ENCODE data around the gene CCM2. TPM values are rescaled to one million over a fixed set of nuclear protein-coding genes. Genes with fewer than 3 reads are reported as not detected.

The CCM2 gene
- polyA plus RNA-seq, 6 donors from 2014 or later, result 69.3 to 136 (median 77.3) TPM

DNA sequence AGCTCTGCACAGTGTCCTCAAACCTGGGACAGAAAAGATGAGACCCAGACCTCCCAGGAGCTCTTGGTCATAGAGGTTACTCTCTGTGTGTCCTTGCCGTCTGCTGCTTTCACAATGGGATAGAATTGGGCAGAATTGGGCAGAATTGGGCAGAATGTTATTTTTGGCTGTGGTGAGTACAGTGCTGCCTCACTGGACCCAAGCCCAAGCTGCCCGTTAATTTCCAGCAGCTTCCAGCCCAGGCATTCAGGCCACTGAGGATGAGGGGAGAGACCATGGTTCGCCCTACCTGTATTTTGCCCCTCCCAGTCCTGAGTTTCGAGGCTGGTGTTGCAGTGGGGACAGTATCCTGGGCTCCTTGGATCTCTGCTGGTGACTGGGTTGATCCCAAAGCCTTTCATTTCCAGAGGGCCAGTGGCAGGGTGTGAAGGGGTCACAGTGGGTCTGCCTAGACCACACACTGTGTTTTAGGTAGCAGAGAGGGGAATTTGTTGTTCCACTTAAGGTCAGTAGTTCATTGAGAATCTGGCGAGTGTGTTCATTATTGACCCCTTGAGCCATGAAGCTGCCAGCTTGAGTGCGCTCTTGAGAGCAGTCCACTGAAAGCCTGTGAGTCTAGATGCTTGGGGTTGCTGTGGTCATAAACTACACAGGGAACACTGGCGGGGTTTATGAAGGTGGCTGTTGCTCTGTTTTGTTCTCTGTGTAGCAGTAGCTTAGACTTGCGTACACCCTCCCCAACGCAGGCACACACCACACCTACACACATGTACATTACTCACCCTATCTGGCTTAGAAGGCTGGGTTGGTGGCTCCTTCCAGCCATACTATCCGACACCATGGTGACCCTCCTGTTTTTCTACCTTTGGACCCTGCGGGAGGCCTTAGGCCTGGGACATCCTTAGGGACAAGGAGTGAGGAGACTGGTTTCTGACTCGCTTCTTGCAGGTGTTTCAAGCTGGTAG, 65.3 kb downstream of the CCM2 start:
- no peaks in the 10 kb centered on the region for H3K27me3 Mint-ChIP-seq
- peaks cover 10 to 34% of the 10 kb centered on the region in 2 donors for H3K36me3 Mint-ChIP-seq
- H3K27ac Mint-ChIP-seq, result peak overlapping the region in 3 of 6 donors; percentile 7 to 21 (median 11)
- H3K4me1 Mint-ChIP-seq, result peaks cover 29 to 59% (median 47%) of the 10 kb centered on the region in 3 donors
- no peak overlapping the region for H3K4me3 Mint-ChIP-seq
- ATAC-seq (ENCODE audit: low read depth in 2 of 2) (no peak), DNase-seq (no peak)
- H3K9me3 Mint-ChIP-seq, result no peaks in the 10 kb centered on the region

DNA sequence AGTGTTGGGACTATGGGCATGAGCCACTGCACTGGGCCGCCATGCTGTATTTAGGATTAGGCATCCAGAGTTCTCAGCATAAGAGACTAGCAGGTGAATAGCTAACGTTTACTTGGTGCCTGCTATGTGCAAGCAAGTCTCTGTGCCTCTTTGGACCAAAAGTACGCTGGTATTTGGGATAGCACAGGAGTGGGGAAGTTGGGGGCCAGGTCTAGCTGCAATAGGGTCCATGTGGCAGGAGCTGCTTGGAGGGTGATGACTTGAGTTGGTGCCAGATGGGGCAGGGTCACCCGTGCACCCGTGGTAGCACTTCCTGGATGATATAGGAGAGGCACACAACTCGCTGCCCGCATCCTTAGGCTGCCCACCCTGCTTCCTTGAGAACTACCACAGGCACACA, 66.4 kb downstream of the CCM2 start:
- ATAC-seq (ENCODE audit: low read depth in 2 of 2), result no peak
- no peak overlapping the region for H3K4me3 Mint-ChIP-seq
- peaks cover 6 to 28% of the 10 kb centered on the region in 2 donors for H3K36me3 Mint-ChIP-seq
- no peak for DNase-seq
- H3K27me3 Mint-ChIP-seq, result no peaks in the 10 kb centered on the region
- no peaks in the 10 kb centered on the region for H3K9me3 Mint-ChIP-seq
- H3K4me1 Mint-ChIP-seq, result peaks cover 21 to 48% (median 36%) of the 10 kb centered on the region in 3 donors
- no peak overlapping the region for H3K27ac Mint-ChIP-seq

DNA sequence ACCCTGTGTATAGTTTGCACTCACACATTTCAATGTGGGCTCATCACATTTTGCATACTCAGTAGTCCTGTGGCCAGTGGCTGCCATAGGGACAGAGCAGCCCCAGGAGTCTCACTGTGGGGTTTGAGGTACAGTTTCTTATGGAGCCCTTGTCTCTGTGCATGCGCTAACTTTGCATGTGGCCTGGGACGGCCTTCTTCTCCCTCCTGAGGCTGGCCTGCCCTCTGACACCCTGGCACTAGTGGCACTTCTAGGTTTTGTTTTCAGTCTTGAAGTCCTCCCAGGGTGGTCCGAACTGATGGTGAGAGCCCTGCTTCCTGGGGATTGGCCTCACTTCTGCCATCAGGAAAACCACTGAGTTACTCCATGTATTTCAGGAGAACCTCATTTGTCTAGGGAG, 67.6 kb downstream of the CCM2 start:
- DNase-seq (no peak), ATAC-seq (ENCODE audit: low read depth in 2 of 2) (no peak)
- no peaks in the 10 kb centered on the region for H3K9me3 Mint-ChIP-seq
- H3K27ac Mint-ChIP-seq, result no peak overlapping the region
- H3K4me1 Mint-ChIP-seq, result peaks cover 15 to 38% (median 25%) of the 10 kb centered on the region in 3 donors
- no peaks in the 10 kb centered on the region for H3K27me3 Mint-ChIP-seq
- no peak overlapping the region for H3K4me3 Mint-ChIP-seq
- H3K36me3 Mint-ChIP-seq, result peaks cover 0 to 36% of the 10 kb centered on the region in 2 donors

DNA sequence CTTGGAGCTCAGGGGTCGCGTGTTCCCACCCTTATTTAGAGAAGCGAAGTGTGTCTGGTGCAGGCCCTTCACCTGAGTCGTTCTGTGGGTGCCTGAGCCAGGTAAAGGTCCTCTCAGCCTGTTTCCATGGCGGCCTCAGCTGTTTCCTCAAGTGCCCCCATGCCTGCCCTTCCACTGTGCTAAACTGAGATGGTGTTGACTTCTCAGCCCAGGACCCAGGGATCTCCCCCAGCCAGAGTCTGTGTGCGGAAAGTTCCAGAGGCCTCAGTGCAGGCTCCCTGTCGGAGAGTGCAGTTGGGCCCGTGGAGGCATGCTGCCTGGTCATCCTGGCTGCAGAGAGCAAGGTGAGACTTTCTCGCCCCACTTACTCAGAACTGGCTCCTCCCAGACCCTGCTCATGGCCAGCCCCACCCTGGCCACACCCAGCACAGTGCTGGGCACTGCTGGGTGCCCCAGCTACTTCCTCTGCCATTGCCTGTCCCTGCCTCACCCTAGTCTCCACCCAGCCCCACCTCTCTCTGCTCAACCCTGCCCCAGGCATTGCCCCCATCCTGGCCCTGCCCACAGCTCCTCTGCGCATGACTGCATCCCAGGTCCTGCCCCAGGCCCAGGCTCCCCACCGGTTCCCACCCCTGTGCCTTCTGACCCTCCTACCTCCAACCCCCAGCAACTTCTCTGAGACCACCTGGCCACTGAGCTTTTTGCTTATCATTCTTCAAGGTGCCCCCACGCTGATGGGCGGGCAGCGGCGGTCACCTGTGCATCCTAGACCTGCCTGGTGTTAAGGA, 68.4 kb downstream of the CCM2 start:
- H3K27ac Mint-ChIP-seq, result peak overlapping the region in 4 of 6 donors; percentile 10 to 87 (median 78)
- no peak for DNase-seq
- H3K27me3 Mint-ChIP-seq, result no peaks in the 10 kb centered on the region
- H3K36me3 Mint-ChIP-seq, result peaks cover 0 to 43% of the 10 kb centered on the region in 2 donors
- ATAC-seq (ENCODE audit: low read depth in 2 of 2), result no peak
- H3K4me1 Mint-ChIP-seq, result peaks cover 17 to 37% (median 20%) of the 10 kb centered on the region in 3 donors
- H3K4me3 Mint-ChIP-seq, result no peak overlapping the region
- H3K9me3 Mint-ChIP-seq, result no peaks in the 10 kb centered on the region

DNA sequence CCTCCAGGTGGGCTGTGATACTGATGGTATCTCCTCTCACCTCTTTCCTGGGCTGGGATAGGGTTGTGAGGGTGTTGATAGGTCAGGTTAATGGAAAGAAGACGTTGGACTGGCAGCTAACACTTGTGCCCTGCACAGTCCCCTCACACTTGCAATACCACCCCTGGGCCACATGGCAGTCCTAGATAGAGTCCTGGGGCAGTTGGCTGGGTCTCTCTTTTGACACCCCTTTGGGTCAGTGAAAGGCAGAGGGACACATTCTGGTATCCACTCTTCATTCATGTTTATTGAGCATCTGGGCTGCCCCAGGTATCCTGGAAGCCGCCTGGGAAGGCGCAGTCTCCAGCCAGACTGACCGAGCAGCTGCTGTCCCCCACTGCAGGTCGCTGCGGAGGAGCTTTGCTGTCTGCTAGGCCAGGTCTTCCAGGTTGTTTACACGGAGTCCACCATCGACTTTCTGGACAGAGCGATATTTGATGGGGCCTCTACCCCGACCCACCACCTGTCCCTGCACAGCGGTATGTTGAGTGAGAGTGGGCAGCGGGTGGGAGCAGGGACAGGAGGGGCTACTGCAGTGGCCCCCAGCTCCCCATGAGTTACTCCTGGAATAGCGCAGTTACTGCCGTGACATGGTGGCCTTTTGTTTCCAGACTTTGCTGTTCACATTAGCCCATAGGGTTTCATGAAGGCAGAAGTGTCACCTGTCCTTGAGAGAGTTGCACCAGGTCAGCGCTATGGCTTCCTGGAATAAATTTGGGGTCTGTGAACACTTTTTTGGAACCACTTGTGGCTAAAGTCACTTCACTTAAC, 69.6 kb downstream of the CCM2 start:
- no peak overlapping the region for H3K4me3 Mint-ChIP-seq
- peak overlapping the region in 1 of 6 donors; percentile 15 for H3K27ac Mint-ChIP-seq
- H3K36me3 Mint-ChIP-seq, result peaks cover 0 to 44% of the 10 kb centered on the region in 2 donors
- peaks cover 14 to 25% (median 15%) of the 10 kb centered on the region in 3 donors for H3K4me1 Mint-ChIP-seq
- H3K27me3 Mint-ChIP-seq, result no peaks in the 10 kb centered on the region
- DNase-seq, result no peak
- no peaks in the 10 kb centered on the region for H3K9me3 Mint-ChIP-seq
- no peak for ATAC-seq (ENCODE audit: low read depth in 2 of 2)

DNA sequence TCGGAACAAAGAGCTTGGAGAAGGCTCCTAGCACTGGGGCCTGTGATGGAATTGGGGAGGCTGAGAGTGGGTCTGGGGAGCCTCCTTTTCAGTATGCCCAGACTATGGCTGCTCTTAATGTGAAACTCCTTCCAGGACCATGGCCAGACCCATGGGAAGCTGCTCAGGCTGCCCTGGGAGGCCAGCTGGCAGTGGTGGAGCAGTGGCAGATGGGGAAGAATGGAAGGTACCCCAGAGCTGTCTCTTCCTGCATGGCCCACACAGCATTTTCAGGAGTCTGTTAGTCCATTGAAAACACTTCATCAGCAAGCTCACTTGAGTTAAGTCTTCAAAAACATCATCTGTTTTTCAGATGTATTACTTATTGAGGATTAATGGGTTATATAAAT, 70.2 kb downstream of the CCM2 start:
- DNase-seq (no peak), ATAC-seq (ENCODE audit: low read depth in 2 of 2) (no peak)
- Mint-ChIP-seq H3K36me3 (peaks cover 0 to 48% of the 10 kb centered on the region in 2 donors), H3K4me1 (peaks cover 14 to 23% (median 17%) of the 10 kb centered on the region in 3 donors), H3K4me3 (no peak overlapping the region), H3K27ac (no peak overlapping the region), H3K9me3 (no peaks in the 10 kb centered on the region), H3K27me3 (no peaks in the 10 kb centered on the region)

DNA sequence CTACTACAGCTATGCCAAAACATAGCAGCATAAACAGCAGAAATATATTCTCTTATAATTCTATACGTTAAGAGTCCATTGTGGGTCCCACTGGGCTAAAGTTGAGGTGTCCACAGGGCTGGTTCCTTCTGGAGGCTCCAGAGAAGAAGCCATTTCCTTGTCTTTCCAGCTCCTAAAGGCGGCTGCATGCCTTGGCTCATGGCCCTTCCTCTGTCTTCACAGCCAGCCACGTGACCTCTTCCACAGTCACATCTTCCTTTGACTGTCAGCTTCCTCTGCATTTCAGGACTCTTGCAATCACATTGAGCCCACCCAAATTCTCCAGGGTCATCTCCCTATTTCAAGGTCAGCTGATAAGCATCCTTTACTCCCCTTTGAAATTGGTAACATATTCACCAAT, 71.5 kb downstream of the CCM2 start:
- Mint-ChIP-seq H3K27me3 (no peaks in the 10 kb centered on the region), H3K4me3 (no peak overlapping the region), H3K4me1 (peaks cover 7 to 17% (median 15%) of the 10 kb centered on the region in 3 donors), H3K27ac (no peak overlapping the region), H3K9me3 (no peaks in the 10 kb centered on the region), H3K36me3 (peaks cover 0 to 45% of the 10 kb centered on the region in 2 donors)
- DNase-seq (no peak), ATAC-seq (ENCODE audit: low read depth in 2 of 2) (no peak)

DNA sequence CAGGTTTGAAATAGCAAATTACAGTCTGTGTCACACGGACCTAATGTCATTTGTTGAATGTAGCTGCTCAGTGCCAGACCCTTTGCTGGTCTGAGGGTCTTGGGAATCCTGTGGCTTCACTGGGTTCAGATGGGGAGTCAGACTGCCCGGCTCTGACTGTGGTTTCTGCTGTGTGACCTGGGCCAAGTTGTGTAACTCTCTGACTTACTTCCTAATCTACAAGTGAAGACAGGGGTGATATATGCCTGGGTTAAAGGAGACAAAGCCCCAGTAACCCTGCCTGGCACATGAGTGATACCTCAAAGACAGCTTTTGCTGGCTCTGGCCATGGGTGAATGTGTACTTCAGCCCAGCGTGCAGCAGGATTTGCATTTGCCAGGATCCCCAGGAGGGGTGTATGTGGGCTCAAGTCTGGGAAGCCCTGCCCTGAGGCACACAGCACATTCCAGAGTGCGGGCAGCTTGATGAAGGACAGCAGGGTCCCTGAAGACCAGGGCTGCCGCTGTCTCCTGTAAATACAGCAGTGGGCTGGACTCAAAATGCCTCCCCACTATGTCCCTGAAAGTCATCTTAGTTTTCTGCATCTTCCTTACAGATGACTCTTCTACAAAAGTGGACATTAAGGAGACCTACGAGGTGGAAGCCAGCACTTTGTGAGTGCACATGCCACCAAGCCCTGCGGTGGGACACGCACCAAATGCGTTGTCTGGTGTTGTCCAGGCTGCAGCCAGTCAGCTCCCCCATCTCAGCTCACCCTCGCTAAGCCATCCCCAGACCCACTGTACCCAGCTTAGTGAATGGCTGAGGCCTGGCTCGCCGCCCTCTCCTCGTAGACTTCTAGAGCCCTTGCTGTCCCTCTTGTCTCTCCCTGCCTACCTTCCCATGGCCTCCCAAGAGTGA, 72.4 kb downstream of the CCM2 start:
- DNase-seq (no peak), ATAC-seq (ENCODE audit: low read depth in 2 of 2) (no peak)
- H3K27me3 Mint-ChIP-seq, result no peaks in the 10 kb centered on the region
- H3K4me3 Mint-ChIP-seq, result peak overlapping the region in 1 of 8 donors; percentile 61
- H3K36me3 Mint-ChIP-seq, result peaks cover 0 to 45% of the 10 kb centered on the region in 2 donors
- peak overlapping the region in 1 of 6 donors; percentile 24 for H3K27ac Mint-ChIP-seq
- H3K9me3 Mint-ChIP-seq, result no peaks in the 10 kb centered on the region
- peaks cover 7 to 17% (median 15%) of the 10 kb centered on the region in 3 donors for H3K4me1 Mint-ChIP-seq

DNA sequence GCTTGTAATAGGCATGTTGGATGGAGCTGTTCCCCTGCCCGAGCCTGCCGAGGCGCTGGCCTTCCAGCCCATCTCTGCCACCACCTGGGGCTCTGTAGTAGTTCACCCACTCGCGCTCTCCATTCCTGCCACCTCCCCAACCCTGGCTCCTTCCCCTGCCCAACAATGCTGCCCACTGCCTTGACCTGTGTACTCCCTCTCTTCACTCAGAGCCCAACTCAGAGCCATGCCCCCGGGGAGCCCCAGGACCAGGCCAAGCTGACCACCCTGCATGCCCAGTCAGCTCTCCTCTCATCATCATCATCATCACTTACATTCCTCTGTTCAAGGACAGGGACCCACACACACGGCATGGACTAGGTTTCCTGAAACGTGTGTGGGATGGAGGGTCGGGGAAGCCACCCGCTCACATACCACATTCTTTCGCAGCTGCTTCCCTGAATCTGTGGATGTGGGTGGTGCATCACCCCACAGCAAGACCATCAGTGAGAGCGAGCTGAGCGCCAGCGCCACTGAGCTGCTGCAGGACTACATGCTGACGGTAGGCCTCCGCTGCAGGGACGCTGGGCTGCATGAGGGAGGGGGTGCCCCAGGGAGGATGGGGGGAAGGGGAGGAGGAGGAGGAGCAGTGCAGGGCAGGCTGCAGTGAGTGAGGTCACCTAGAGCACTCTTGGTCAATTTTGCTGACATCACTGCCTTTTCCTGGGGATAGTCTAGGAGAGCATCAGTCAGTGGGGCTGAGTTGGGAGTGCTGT, 73.2 kb downstream of the CCM2 start:
- H3K4me3 Mint-ChIP-seq, result peak overlapping the region in 1 of 8 donors; percentile 61
- peaks cover 0 to 45% of the 10 kb centered on the region in 2 donors for H3K36me3 Mint-ChIP-seq
- no peak for DNase-seq

DNA sequence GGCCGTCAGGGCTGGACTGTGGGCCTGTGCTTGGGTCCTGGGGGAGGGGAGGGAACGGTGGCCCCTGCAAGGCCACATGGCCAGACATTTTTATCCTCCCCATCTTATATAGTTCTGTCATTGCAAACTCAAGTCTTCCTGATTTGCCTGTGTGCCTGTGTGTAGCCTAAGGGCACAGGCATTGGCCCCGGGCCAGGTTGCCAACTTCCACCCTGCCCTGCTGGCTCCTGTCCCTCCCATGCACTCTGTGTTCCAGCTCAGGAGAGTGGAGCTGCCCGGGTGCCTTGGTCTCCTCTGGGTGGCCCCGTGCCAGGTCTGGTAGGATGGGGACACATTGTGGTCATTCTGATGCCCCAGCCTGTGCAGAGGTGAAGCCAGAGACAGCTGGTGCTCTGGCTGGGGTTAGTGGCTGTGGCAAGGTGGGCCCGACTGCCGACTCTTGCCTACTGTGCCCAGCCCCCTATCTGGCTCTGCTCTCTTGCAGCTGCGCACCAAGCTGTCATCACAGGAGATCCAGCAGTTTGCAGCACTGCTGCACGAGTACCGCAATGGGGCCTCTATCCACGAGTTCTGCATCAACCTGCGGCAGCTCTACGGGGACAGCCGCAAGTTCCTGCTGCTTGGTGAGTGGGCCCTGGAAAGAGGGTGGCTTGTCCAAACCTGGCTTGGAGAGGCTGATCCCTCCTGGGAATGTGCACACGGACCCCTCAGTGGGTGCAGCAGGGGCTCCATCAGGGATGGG, 74.0 kb downstream of the CCM2 start:
- H3K4me3 Mint-ChIP-seq, result no peak overlapping the region

More for the DNA sequence above, 73.2 kb downstream of the CCM2 start:
- peaks cover 10 to 23% (median 20%) of the 10 kb centered on the region in 3 donors for H3K4me1 Mint-ChIP-seq
- H3K27ac Mint-ChIP-seq, result peak overlapping the region in 3 of 6 donors; percentile 24 to 94 (median 82)
- no peak for ATAC-seq (ENCODE audit: low read depth in 2 of 2)
- no peaks in the 10 kb centered on the region for H3K9me3 Mint-ChIP-seq
- H3K27me3 Mint-ChIP-seq, result no peaks in the 10 kb centered on the region

More for the DNA sequence above, 74.0 kb downstream of the CCM2 start:
- no peak for DNase-seq
- Mint-ChIP-seq H3K4me1 (peaks cover 4 to 23% (median 19%) of the 10 kb centered on the region in 3 donors), H3K27ac (no peak overlapping the region), H3K27me3 (no peaks in the 10 kb centered on the region), H3K36me3 (peaks cover 0 to 37% of the 10 kb centered on the region in 2 donors), H3K9me3 (no peaks in the 10 kb centered on the region)
- no peak for ATAC-seq (ENCODE audit: low read depth in 2 of 2)
